PFSK-1 (cell line): ENCODE data around the gene FUT8.

Experiments used
- FOXP2 ChIP-seq: optimal IDR thresholded peaks from 2 replicates; pipeline ENCODE3; 2011; ENCODE audit warnings: borderline replicate concordance, control low read depth, inconsistent platforms; ENCODE audit not compliant: insufficient read depth; ENCODE audit errors: extremely low read length, extremely low read depth
- POLR2AphosphoS5 ChIP-seq: IDR thresholded peaks from 2 replicates; pipeline ENCODE4 v1.6.1; 2012; ENCODE audit warnings: low read depth, mild to moderate bottlenecking, control low read depth, low read length, moderate library complexity
- REST ChIP-seq, 2 experiments: IDR thresholded peaks; 2 replicates each; pipeline versions ENCODE4 v1.6.1 to v1.8.0; 2011 to 2012; ENCODE audit warnings: low read depth in 2 of 2, low read length in 2 of 2, control low read depth in 1 of 2, inconsistent platforms in 1 of 2, mild to moderate bottlenecking in 1 of 2, moderate library complexity in 1 of 2; ENCODE audit not compliant: insufficient read depth in 1 of 2
- SIN3A ChIP-seq: IDR thresholded peaks from 2 replicates; pipeline ENCODE4 v1.6.1; 2012; ENCODE audit warnings: mild to moderate bottlenecking, low read length, moderate library complexity, borderline replicate concordance; ENCODE audit not compliant: insufficient read depth
- TAF1 ChIP-seq: IDR thresholded peaks from 2 replicates; pipeline ENCODE4 v1.6.1; 2012; ENCODE audit warnings: low read length, control low read depth, borderline replicate concordance; ENCODE audit not compliant: insufficient read depth

FUT8 gene

DNA sequence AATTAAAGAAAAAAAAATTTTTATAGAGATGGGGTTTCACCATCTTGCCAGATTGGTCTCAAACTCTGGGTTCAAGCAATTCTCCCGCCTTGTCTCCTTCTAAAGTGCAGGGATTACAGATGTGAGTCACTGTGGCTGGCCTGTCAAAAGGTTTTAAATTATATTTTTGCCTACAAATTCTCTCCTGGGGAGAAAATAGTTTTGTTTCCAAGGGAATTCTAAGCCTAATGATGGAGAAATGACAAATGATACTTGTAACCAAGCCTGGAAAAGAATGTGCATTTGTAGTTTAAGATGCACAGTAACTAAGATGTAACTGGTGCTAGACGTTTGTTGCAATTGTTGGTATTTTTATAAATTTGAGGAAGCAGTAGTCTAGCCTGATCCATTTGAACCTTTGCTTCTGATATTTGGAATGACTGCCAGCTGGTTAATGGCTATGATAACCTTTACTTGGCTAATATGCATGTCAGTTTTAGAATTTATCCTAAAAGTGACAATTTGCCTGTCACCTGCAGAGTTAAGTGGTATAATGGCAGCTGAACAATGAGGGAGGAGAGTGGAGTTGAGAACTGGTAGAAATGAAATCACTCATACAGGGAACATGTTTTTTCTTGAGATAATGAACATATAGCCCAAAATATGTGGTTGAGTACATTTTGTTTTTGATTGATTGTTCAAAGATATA lies 148.0 kb downstream of the FUT8 start:
- no peak for TF ChIP-seq SIN3A
- no peak for TF ChIP-seq TAF1
- no peak for TF ChIP-seq FOXP2
- no peak for TF ChIP-seq REST (IDR thresholded peaks at IDR 0.05; ENCODE audit: insufficient read depth in 1 of 2, low read depth in 2 of 2, low read length in 2 of 2)
- no peak for TF ChIP-seq POLR2AphosphoS5

DNA sequence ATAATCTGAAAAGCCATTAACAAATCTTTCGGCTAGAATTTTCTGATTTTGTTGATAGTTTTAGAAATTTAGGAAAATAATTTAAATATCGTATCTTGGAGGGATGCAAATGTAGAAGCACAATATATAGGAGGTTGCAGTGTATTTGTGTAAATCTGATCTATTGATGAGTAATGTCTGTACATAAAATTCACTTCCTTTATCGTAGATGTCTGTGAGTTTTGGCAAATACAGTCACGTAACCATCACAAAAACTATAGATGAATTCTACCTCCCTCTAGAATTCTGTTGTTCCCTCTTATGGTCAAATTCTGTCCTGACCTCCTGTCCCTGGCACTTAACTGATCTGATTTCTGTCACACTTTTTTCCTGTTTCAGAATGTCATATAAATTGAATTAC lies 151.8 kb downstream of the FUT8 start:
- TF ChIP-seq TAF1 (no peak), REST (IDR thresholded peaks at IDR 0.05; ENCODE audit: insufficient read depth in 1 of 2, low read depth in 2 of 2, low read length in 2 of 2) (no peak), SIN3A (no peak), FOXP2 (no peak), POLR2AphosphoS5 (no peak)

DNA sequence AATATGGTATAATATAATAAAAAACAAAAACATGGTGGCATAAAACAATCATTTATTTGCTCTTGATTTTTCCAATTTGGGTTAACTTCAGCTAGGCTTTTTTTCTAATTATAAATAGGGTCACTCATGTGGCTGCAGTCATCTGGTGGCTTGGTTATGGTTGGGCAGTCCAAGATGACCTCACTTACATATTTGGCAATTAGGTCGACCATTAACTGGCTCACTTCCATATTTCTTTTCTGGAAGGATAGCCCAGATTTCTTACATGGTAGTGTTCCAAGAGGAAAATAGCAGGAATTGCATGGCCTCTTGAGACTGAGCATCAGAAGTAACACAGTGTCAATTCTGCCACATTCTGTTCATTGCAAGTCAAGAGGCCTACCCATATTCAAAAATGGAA lies 153.4 kb downstream of the FUT8 start:
- no peak for TF ChIP-seq TAF1

GRCh38 chr14:65566820-65567522 lies 154.4 kb downstream of the FUT8 start:
- TF ChIP-seq TAF1 (no peak), REST (IDR thresholded peaks at IDR 0.05; ENCODE audit: insufficient read depth in 1 of 2, low read depth in 2 of 2, low read length in 2 of 2) (no peak), SIN3A (no peak), POLR2AphosphoS5 (no peak), FOXP2 (no peak)

GRCh38 chr14:65574611-65575010 lies 162.1 kb downstream of the FUT8 start:
- TF ChIP-seq REST (IDR thresholded peaks at IDR 0.05; ENCODE audit: insufficient read depth in 1 of 2, low read depth in 2 of 2, low read length in 2 of 2) (no peak), POLR2AphosphoS5 (no peak), FOXP2 (no peak), SIN3A (no peak), TAF1 (no peak)
